Activated CD8-positive, alpha-beta memory T cell treated with anti-CD3 and anti-CD28 coated beads, Interleukin-2, amount 50 U/mL, for 24 hours (primary cell): Measurements from ENCODE around the gene RCAN3.
"Not testable (repeated sequence)": the region's sequence is repeated elsewhere in the genome, so short reads cannot be mapped to it uniquely, and the experiment has no call there.

Experiments
- DNase-seq: peaks from one replicate; pipeline ENCODE4 v3.0.0-alpha.2; 2020; ENCODE audit errors: extremely low read depth

Gene RCAN3

DNA sequence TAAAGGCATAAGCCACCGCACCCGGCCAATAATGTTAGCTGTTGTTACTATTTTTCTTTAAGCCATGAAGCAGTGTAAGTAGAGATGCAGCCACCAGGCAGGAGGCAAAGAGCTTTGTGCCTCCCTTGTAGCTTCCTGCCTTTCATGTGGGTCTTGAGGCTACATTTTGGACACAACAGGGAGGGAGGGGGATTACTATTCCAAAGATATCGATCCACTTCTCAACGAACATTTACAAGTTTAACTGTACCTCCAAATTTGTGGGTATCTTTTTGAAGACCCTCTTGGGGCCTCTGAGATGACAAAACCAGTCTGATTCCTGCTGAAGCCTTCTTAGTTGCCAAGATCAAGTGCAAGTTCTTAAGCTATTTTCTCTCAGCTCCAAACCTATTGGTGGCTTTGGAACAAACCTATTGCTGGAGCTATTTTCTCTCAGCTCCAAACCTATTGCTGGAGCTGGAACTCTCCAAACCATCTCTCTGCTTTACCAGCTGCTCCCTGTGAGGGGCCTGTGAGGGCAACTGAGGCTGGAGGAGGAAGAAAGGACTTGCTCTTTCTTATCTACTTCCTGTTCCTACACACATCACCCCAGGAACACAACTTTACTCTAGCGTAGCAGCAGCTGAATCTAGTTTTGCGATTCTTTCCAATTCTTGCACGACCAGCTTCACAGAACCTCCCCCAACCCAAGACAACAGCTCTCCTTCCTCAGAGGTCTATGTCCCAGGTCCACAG is 16.1 kb upstream of the RCAN3 start:
- DNase-seq: no peak

DNA sequence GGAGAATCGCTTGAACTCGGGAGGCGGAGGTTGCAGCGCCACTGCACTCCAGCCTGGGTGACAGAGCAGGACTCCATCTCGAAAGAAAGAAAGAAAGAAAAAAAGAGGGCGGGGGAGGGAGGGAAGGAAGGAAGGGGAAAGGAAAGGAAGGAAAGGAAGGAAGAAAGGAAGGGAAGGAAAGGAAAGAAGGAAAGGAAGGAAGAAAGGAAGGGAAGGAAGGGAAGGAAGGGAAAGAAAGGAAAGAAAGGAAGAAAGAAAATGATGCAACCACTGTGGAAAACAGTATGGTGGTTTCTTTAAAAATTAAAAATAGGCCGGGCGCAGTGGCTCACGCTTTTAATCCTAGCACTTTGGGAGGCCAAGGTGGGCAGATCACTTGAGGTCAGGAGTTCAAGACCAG is 15.2 kb upstream of the RCAN3 start:
- DNase-seq: no peak

DNA sequence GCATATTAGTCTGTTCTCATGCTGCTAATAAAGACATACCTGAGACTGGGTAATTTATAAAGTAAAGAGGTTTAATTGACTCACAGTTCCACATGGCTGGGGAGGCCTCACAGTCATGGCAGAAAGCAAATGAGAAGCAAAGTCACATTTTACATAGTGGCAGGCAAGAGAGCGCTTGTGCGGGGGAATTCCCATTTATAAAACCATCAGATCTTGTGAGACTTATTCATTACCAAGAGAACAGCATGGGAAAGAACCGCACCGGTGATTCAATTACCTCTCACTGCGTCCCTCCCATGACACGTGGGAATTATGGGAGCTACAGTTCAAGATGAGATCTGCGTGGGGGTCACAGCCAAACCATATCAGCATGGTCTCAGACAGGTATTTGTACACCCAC is 14.5 kb upstream of the RCAN3 start:
- peak; percentile 64 for DNase-seq

DNA sequence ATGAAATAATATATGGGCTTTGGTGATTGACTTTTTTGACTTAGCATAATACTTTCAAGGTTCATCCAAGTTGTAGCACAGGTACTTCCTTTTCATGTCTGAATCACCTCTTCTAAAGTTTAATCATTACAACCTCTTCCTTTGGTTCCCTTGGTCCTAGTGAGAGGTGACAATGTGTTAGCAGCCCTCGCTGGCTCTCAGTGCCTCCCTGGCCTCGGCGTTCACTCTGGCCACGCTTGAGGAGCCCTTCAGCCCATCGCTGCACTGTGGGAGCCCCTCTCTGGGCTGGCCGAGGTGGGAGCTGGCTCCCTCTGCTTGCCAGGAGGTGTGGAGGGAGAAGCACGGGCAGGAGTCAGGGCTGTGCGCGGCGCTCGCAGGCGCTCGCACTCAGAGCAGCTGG is 13.0 kb upstream of the RCAN3 start:
- DNase-seq: no peak

DNA sequence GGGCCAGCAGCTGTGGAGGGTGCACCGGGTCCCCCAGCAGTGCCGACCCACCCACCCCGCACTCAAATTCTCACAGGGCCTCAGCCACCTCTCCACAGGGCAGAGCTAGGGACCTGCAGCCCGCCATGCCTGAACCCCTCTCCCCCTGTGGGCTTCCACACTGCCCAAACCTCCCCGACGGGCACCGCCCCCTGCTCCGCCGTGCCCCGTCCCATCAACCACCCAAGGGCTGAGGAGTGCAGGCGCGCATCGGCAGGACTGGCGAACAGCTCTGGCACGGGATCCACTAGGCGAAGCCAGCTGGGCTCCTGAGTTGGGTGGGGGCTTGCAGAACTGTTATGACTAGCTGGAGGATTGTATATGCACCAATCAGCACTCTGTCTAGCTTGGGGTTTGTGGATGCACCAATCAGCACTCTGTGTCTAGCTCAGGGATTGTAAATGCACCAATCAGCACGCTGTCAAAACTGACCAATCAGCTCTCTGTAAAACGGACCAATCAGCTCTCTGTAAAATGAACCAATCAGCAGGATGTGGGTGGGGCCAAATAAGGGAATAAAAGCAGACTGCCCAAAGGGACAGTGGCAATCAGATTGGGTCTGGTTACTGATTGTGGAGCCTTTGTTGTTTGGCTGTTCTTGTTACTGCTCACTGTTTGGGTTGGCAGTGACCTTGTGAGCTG is 12.4 kb upstream of the RCAN3 start:
- no peak for DNase-seq

DNA sequence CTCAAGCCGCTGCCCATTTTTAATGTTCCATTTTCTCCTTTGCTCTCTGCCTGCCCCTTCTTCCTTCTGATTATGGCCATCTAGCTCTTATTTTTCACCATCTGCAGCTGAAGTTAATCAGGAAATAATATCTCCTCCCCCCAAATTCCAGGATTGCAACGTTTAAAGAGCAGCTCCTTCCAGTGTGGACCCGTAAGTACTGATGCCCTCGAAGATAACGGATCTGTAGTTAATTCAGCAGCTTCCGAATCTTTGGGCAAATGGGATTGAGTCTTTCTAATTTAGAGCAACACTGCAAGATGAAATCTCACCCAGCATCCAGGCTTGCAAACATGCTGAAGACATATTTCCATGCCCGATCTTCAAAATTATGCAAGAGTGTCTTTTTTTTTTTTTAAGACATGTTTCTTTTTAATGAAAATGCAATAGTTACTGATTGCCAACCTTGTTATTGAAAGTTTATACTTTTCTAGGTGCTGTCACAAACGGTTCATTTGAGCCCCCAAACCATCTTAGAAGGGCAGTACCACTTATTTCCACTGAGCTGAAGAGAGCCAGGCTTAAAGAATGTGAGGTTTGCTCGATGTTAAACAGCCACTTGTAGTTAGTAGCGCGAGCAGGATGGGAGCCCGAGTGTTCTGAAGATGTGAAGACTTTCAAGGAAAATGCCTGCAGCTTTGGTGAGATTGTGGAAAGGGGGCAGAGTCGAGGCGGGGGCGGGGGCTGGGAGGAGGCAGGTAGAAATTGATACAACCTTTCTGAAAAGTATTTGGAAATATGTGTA is 10.9 kb upstream of the RCAN3 start:
- no peak for DNase-seq

DNA sequence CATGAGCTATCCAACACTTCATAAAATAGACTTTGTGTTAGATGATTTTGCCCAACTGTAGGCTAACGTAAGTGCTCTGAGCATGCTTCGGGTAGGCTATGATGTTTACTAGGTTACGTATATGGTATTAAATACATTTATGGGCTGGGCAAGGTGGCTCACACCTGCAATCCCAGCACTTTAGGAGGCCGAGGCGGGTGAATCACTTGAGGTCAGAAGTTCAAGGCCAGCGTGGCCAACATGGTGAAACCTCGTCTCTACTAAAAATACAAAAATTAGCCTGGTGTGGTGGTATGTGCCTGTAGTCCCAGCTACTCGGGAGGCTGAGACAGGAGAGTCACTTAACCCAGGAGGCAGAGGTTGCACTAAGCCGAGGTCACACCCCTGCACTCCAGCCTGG is 9.7 kb upstream of the RCAN3 start:
- not testable (repeated sequence) for DNase-seq

DNA sequence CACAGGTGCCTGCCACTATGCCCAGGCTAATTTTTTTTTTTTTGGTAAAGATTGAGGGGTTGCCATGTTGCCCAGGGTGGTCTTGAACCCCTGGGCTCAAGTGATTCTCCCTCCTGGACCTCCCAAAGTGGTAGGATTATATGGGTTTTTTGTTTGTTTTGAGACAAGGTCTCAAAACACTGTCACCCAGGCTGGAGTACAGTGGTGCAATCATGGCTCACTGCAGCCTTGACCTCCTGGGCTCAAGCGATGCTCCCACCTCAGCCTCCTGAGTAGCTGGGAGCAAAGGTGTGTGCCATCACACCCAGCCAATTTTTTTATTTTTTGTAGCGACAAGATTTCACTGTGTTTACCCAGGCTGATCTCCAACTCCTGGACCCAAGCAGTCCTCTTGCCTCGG is 8.9 kb upstream of the RCAN3 start:
- DNase-seq: no peak

DNA sequence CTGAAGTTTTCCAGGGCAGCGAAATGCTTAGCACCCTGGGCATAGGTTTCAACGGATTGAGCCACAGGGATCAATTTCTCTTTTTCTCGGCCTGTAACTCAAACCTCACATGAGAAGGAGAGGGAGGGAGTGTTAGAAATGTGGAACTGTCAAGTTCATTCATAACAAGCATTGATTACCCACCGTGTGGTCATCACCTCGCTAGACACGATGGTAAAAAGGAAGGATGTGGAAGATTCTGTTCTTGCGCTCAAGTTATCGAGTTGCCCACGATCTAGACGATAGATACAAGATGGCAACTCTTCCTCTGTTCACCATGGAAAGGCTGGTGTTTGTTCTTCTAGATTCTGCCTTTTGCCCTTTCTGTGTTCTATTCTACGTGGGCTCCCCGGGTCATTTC is 4.0 kb upstream of the RCAN3 start:
- no peak for DNase-seq

DNA sequence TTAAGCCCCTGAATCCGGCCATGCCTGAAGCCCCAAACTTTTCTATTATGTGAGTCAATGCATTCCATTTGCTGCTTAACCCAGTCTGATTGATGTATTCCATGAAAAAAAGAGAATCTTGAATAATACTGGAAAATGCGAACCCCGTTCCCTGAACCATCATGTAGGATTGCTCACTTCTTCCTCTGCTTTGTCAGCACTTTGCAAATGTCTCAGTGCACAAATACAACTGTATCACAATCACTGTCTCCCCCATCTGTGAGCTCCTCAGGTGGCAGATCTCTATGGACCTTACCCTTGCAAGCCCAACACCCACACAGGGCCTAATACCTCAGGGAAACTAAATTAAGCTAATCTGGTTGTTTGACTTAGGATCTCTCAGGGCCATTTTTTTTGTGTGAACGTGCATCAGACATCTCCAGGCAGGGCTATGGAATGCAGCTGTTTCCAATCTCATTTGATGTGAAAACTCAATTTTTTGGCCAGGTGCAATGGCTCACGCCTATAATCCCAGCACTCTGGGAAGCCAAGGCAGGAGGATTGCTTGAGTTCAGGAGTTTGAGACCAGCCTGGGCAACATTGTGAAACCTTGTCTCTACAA is 2.1 kb upstream of the RCAN3 start:
- no peak for DNase-seq

DNA sequence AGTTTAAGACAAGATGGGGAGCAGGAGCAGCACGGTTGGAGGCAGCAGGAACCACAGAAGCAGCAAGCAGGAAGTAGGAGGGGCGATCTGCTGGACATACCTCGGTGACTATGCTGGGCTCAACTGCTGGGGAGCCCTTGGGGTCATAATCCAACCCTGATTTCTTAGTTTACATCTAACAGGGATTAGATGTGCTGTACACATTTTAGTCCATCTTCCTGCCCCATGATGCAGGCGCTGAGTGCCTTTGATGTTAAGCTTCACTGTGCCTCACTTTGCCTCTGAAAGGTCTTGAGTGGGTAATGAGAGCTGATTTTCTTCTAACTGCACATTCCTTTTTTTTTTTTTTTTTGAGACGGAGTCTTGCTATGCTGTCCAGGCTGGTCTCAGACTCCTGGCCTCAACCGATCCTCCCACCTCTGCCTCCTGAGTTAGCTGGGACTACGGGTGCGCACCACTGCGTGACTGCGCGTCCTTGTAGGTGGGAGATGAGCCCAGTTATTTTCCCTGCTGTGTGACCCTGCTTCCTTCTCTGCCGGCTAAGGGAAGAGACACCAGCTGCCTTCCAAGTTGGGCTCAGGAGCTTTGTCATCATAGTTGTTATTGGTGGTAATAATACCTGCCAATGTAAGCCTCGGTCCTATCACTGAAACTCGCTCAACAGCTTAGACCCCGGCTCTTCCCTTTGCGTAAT is 1.1 kb upstream of the RCAN3 start:
- no peak for DNase-seq

DNA sequence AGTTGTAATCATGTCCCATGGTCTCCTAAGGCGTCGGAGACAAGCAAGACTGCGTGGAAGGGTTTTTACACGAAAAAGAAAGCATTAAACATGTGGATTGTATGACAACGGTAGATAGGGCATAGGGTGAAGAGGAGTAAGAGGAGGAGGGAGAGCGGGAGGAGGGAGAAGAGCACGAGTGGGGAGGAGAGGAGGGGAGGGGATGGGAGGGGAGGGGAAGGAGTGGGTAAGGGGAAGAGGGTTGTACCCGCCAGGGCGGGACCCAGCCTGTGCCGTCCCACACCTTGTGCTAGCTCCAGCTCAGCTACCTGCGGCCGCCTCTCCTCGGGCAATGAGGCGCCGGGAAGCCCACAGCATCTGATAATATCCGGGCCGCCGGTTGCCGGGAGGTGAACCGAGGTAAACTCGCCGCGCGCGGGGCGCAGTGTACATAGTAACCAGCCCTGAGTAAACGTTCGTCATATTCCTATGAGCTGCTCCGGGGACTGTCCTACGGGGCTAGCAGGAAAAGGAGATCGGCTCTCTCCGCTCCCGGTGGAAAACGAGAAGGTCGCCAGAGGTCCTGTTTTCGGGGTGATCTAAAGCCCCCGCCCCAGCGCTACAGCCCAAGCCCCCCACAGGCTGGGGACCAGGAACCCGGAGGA is 449 bp upstream of the RCAN3 start:
- no peak for DNase-seq

DNA sequence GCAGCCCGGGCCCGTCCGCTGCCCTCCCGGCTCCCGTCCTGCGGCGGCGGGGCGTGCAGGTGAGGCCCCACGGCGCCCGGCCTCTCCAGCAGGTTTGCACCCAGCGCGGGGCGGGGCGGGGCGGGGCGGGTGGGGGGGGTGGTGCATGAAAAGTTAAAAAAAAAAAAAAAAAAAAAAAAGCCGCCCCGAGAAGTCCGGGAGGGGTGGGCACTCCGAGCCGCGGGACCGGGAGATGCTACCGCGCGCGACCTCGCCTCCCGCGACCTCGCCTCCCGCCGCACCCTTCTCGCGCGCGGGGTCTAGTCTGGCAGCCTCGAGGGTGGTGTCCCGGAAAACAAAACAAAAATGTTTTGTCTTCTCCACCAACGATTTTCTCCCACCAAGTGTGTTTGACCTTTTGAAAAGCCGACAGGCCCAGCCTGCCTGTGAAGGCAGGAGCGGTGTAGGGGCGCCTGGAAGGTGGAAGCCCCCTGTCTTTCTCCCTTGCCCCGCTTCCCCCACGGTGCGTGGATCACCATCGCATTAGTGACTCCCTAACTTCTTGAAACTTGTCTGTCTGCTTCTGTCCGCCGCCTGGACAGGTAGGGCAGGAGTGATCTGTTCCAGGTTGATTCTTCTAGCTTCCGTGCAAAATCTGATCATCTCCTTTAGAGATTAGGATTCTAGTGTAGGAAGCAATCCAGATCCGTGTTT is 569 bp downstream of the RCAN3 start:
- DNase-seq: no peak

DNA sequence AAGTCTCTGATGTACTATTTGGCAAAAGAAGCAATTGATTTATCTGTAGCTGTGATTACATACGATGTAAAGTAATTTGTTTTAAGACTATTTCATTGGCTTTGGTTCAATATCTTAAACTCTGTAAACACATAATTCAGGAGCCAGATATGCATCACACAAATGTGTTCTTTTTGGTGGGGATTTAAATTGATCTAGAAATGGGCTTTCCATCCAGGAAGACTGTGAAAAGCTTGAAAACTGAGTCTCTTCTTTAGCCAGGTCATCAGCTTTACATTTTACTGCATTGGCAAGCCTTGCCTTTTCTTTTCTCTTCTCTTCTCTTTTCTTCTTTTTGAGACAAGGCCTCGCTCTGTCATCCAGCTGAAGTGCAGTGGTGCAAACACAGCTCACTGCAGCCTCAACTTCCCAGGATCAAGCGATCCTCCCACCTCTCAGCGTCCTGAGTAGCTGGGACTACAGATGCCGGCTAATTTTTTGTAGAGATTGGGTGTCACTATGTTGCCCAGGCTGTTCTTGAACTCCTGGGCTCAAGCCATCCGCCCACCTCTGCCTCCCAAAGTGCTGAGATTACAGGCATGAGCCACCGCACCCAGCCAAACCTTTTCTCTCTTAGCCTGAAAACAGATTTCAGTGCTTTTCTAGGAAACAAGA is 1.4 kb downstream of the RCAN3 start:
- DNase-seq: no peak

DNA sequence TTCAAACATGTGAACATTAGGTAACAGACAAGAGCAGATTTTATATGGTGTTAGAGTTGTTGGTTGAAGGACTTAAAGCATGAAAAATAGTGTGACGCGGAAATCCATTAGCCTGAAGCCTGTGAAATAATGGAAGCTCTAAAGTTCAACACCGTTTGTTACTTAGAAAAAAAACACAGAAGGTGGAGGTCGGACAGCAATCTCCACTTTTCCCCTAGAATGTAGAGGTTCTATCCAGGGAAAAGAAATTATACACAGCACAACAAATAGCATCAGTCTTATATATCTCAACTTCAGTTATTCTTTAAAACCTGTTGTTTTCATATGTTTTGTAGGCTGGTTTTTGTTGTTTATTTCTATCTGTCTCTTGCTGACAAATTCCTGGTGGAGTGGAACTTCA is 1.9 kb downstream of the RCAN3 start:
- no peak for DNase-seq

DNA sequence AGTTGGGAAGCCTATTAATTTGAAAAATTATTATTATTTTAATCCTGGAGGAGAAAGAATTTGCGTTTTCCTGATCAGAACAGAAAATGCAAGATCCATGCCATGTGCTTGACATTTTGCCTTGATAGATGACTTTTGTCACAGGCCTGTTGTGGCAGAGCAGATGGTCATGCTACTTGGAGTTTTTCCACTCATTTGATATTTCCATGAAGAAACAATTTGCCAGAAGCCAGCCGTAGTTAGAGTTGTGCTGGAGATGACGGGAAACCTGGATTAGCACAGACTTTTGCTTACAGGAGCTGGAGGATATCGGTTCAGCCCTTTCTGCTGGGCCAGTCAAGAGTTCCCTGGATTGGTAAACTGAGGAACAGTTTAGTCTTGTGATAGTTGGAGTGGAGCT is 3.2 kb downstream of the RCAN3 start:
- DNase-seq: no peak

DNA sequence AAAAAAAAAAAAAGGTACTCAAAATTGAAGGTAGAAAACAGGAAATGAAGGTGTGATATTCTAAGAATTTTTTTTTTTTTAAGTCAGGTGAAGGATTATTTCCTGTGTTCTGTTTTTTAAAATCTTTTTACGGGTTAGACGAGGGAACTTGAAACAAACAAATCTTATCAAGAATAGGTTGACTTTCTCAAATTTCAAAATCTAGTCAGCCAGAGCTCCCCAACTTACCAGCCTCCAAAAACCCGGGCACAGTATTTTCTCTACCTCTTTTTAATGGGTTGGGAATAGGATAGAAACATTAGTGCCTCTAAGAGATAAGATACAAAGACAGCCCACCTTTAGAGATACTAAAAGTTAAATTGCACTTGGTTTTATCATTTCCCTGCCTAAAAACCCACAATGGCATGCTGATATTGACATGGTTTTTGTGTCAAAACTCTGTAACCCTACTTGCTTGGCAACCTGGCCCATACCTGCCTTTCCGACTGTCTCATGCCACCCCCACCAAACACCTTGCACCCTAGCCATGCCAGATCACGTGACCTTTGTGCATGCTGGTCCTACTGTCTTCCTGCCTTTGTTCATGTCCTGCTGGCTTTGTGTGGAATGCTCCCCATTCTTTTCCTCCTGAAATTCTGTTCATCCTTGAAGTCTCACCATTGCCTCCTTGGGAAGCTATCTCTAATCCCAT is 4.2 kb downstream of the RCAN3 start:
- DNase-seq: no peak

DNA sequence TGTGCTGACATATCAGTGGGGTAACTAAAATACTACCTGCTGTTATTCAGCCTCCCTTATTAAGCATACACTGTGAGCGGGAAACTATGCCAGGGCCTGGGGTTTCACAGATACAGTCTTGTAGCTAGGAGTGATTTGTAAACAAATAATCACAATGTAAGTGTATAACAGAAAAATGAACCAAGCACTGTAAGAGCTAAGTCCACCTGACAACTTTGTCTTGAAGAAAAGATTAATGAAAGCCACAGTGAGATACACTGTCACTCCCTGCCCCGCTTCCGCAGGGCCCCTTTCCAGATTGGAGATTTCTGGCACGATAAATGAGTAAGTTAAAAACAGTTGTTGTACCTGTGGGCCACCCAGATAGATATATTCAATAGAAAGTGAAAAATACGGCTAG is 4.8 kb downstream of the RCAN3 start:
- DNase-seq: no peak

DNA sequence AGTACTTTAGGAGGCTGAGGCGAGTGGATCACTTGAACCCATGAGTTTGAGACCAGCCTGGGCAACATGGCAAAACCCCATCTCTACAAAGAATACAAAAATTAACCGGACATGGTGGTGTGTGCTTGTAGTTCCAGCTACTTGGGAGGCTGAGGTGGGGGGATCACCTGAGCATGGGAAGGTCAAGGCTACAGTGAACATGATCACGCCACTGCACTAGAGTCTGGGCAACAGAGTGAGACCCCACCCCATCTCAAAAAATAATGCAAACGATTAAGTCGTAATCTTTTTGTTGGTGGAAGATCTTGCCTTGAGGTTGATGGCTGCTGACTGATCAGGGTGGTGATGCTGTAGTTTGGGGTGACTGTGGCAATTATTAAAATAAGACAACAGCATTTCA is 6.3 kb downstream of the RCAN3 start:
- no peak for DNase-seq

DNA sequence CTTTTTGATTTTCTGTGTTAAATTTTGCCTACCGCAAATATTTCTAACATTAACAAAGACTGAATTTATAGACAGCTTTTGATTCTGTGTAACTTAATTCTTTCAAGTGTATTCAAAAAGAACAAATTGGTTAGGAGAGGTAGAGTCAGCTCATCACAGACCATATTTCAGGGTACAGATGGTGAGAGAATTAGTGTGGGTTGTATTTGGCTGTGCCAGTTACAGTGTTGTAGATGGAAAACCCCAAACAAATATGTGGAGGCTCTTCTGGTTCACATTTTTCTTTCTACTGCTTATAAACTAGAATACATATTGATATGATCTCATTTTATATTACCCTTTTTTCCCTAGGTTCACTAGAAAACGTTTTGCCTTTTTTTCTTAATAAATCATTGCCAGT is 11.1 kb downstream of the RCAN3 start:
- no peak for DNase-seq
